K562 (cell line): ENCODE measurements around the gene WDR13. TPM values are rescaled to one million over a fixed set of nuclear protein-coding genes. Genes with fewer than 3 reads are reported as not detected.

Experiments used
- ATAC-seq: fragments of 200-7000 bp; cut with Tn5 transposase; 3 replicates; pipeline ENCODE4 v1.9.1; 2020; ENCODE audit warnings: moderate library complexity
- BruUV-seq: library from RNA; stranded (reverse); fragments of 400-500 nt; replicated peaks from 2 replicates; lab custom pipeline; 2021; lab: Mats Ljungman, UMichigan
- CTCF ChIA-PET: fragments of 300-600 bp; formaldehyde crosslinking; extraction: SDS; loops from one replicate; lab custom pipeline; 2021; ENCODE audit warnings: low intra/inter-chr PET ratio; lab: Yijun Ruan, JAX
- POLR2A ChIA-PET: fragments of 300-600, 350-650 bp; sonication (Branson Sonifier 250); formaldehyde crosslinking; extraction: SDS; loops from one replicate; lab custom pipeline; 2021; ENCODE audit warnings: antibody characterized with exemption, inconsistent platforms; lab: Yijun Ruan, JAX
- DNase-seq, 4 experiments: peaks; one replicate each; pipeline versions ENCODE4 v3.0.0 to v3.0.0-alpha.2; 2011 to 2018; ENCODE audit warnings: low spot score in 3 of 4, mixed read lengths in 3 of 4; ENCODE audit errors: extremely low read depth in 1 of 4
- FAIRE-seq: peaks from 2 replicates; lab custom pipeline; 2011; peaks lifted over from hg19 to GRCh38; lab: Jason Lieb, UNC
- H2AFZ ChIP-seq: 2 replicates; pipeline ENCODE4 v1.6.0; 2011; ENCODE audit warnings: low read depth, low read length, control low read depth, inconsistent platforms
- H3K27ac ChIP-seq: fragments of 200-600 bp; 3 replicates; pipeline ENCODE4 v1.8.0; 2011; ENCODE audit warnings: low read depth, mild to moderate bottlenecking, control low read depth, inconsistent platforms, low read length, moderate library complexity, mixed read lengths; ENCODE audit errors: extremely low read depth
- H3K27me3 ChIP-seq, 2 experiments: fragments of 300-600 bp in 1 of 2; 2 replicates in 1 of 2; 3 replicates in 1 of 2; pipeline versions ENCODE4 v1.6.0 to v1.8.0; 2011; ENCODE audit warnings: inconsistent platforms in 2 of 2, low read length in 2 of 2, mild to moderate bottlenecking in 1 of 2, mixed read lengths in 1 of 2, moderate library complexity in 1 of 2; ENCODE audit not compliant: control insufficient read depth in 2 of 2, insufficient read depth in 2 of 2
- H3K36me3 ChIP-seq: fragments of 300-600 bp; 3 replicates; pipeline ENCODE4 v1.8.0; 2011; ENCODE audit warnings: mild to moderate bottlenecking, low read length, inconsistent platforms; ENCODE audit not compliant: control insufficient read depth, insufficient read depth
- H3K4me1 ChIP-seq, 2 experiments: fragments of 200-600 bp in 1 of 2; replicated peaks in 1 of 2; 2 replicates in 1 of 2; 3 replicates in 1 of 2; pipeline versions ENCODE4 v1.5.1 to v1.8.0; 2011; ENCODE audit warnings: inconsistent platforms in 2 of 2, low read length in 2 of 2, mild to moderate bottlenecking in 1 of 2, mixed read lengths in 1 of 2, moderate library complexity in 1 of 2; ENCODE audit not compliant: control insufficient read depth in 2 of 2, insufficient read depth in 2 of 2
- H3K4me2 ChIP-seq: 2 replicates; pipeline ENCODE4 v1.6.1; 2011; ENCODE audit warnings: low read length, control low read depth, inconsistent platforms, mixed read lengths; ENCODE audit not compliant: insufficient read depth
- H3K4me3 ChIP-seq: fragments of 200-600 bp; sonication (generic), shearing (Covaris generic); 2 replicates; pipeline ENCODE4 v1.5.1; 2016; ENCODE audit warnings: control low read depth, inconsistent platforms
- H3K79me2 ChIP-seq: fragments of 200-600 bp; 3 replicates; pipeline ENCODE4 v1.8.0; 2011; ENCODE audit warnings: low read length, inconsistent platforms; ENCODE audit not compliant: control insufficient read depth, insufficient read depth
- H3K9ac ChIP-seq, 2 experiments: 2 replicates each; pipeline versions ENCODE4 v1.6.0 to v1.6.1; 2011; ENCODE audit warnings: low read depth in 2 of 2, low read length in 2 of 2, control low read depth in 1 of 2, inconsistent platforms in 1 of 2, mild to moderate bottlenecking in 1 of 2, mixed read lengths in 1 of 2; ENCODE audit not compliant: insufficient read depth in 1 of 2
- H3K9me1 ChIP-seq: one replicate; pipeline ENCODE4 v1.6.0; 2011; ENCODE audit warnings: inconsistent platforms, mild to moderate bottlenecking, low read length, moderate library complexity; ENCODE audit not compliant: control insufficient read depth, insufficient read depth
- H3K9me3 ChIP-seq: replicated peaks from 2 replicates; pipeline ENCODE4 v1.5.1; 2011; ENCODE audit warnings: low read depth, low read length, inconsistent platforms; ENCODE audit not compliant: control insufficient read depth, insufficient read depth
- H4K20me1 ChIP-seq: replicated peaks from 2 replicates; pipeline ENCODE4 v1.6.1; 2011; ENCODE audit warnings: low read length, inconsistent platforms, mixed read lengths; ENCODE audit not compliant: control insufficient read depth, insufficient read depth
- ATF1 ChIP-seq, 2 experiments: fragments of 450-650 bp in 1 of 2; IDR thresholded peaks; 2 replicates each; pipeline ENCODE4 v1.6.1; 2016; ENCODE audit warnings: missing compliant biosample characterization in 1 of 2, missing genetic modification characterization in 1 of 2
- BCL6 ChIP-seq: fragments of 250-450 bp; sonication (Bioruptor Pico); IDR thresholded peaks from 2 replicates; pipeline ENCODE4 v1.4.0; 2020
- BCLAF1 ChIP-seq, 2 experiments: fragments of 450-650 bp in 1 of 2; IDR thresholded peaks; 2 replicates each; pipeline ENCODE4 v1.6.1; 2011 to 2017; ENCODE audit warnings: low read depth in 2 of 2, antibody characterized with exemption in 1 of 2, borderline replicate concordance in 1 of 2, low read length in 1 of 2, mild to moderate bottlenecking in 1 of 2, mixed read lengths in 1 of 2; ENCODE audit not compliant: control insufficient read depth in 1 of 2
- BMI1 ChIP-seq: fragments of 150-350 bp; IDR thresholded peaks from 2 replicates; pipeline ENCODE4 v1.6.1; 2014; ENCODE audit warnings: low read length
- BRCA1 ChIP-seq, 2 experiments: fragments of 450-650 bp in 1 of 2; sonication (generic) in 1 of 2; formaldehyde crosslinking in 1 of 2; IDR thresholded peaks; 2 replicates each; pipeline versions ENCODE4 v1.5.0 to v1.6.1; 2017 to 2020; ENCODE audit warnings: mild to moderate bottlenecking in 1 of 2, missing genetic modification reagents in 1 of 2
- FUS ChIP-seq: fragments of 200-400 bp; formaldehyde crosslinking; optimal IDR thresholded peaks from 2 replicates; pipeline ENCODE3; 2017; ENCODE audit warnings: low read depth, low read length
- MTA3 ChIP-seq: fragments of 450-650 bp; formaldehyde crosslinking; IDR thresholded peaks from 2 replicates; pipeline ENCODE4 v1.6.1; 2017; ENCODE audit warnings: mild to moderate bottlenecking, borderline replicate concordance
- NR2C1 ChIP-seq, 2 experiments: fragments of 450-650 bp; IDR thresholded peaks; 2 replicates each; pipeline ENCODE4 v1.6.1; 2017; ENCODE audit warnings: mild to moderate bottlenecking in 2 of 2, antibody characterized with exemption in 1 of 2, inconsistent platforms in 1 of 2, missing compliant biosample characterization in 1 of 2, missing genetic modification characterization in 1 of 2
- STAT6 ChIP-seq: sonication (generic); formaldehyde crosslinking; IDR thresholded peaks from 2 replicates; pipeline ENCODE4 v1.8.1; 2023; ENCODE audit warnings: mild to moderate bottlenecking, missing genetic modification reagents
- ZBTB12 ChIP-seq: fragments of 250-450 bp; sonication (Bioruptor Pico); IDR thresholded peaks from 2 replicates; pipeline ENCODE4 v1.4.0; 2020
- ZNF24 ChIP-seq: fragments of 450-650 bp; IDR thresholded peaks from 2 replicates; pipeline ENCODE4 v1.6.1; 2016
- ZNF589 ChIP-seq: fragments of 200-800 bp; sonication (Bioruptor generic); IDR thresholded peaks from 2 replicates; pipeline ENCODE4 v1.6.1; 2016; ENCODE audit warnings: low read depth, missing genetic modification characterization, missing compliant biosample characterization
- WGBS: fragments of 100-300 bp; shearing (Covaris generic); methylation state at CpG from one replicate; pipeline ENCODE4 v1.1.6; 2016; ENCODE audit warnings: low coverage, mixed read lengths; ENCODE audit not compliant: insufficient coverage; ENCODE audit errors: missing lambda C conversion rate; 5-methylcytosine and 5-hydroxymethylcytosine counted together
- in situ Hi-C: fragments of 300-500 bp; cut with MboI; formaldehyde crosslinking; loops from 4 replicates; pipeline ENCODE4 v1.15.0; 2018; ENCODE audit warnings: inconsistent platforms, mixed read lengths
- intact Hi-C: fragments of 100-400 bp; cut with micrococcal nuclease; formaldehyde crosslinking; loops from 2 replicates; pipeline ENCODE4 v1.14.2; 2022
- polyA plus RNA-seq, 8 experiments: library from polyadenylated mRNA; depleted of rRNA in 4 of 8; stranded (reverse) in 5 of 8; unstranded in 3 of 8; fragments of >200 nt; fragmentation: Nextera tagmentation in 2 of 8; fragmentation: Illumina TruSeq in 1 of 8; extraction: Ambion mirVana in 2 of 8; extraction: Trizol in 1 of 8; gene quantifications; 2 replicates each; pipeline versions ENCODE4 v1.2.1 to v1.2.3, GENCODE V29; 2011 to 2014; ENCODE audit warnings: inconsistent platforms in 1 of 8, missing spikeins in 1 of 8
- total RNA-seq, 7 experiments: library from RNA; depleted of rRNA in 6 of 7; stranded (reverse); fragments of >200 nt in 6 of 7; fragmentation: Illumina TruSeq in 2 of 7; extraction: Trizol in 2 of 7; gene quantifications; 2 replicates each; pipeline versions ENCODE4 v1.2.1 to v1.2.3, GENCODE V29; 2011 to 2021; ENCODE audit warnings: low replicate concordance in 1 of 7

WDR13 gene
- total and polyA plus RNA-seq, 9 of the 15 experiments (the other 6 are each of a cell fraction or from before 2014, with no cell fraction given), result 7.4 to 70.5 (median 31.4) TPM

GRCh38 chrX:48613502-48614160 lies 16.3 kb downstream of the WDR13 start:
- no peak for TF ChIP-seq NR2C1 (IDR thresholded peaks at IDR 0.05)
- TF ChIP-seq NR2C1 (tag; IDR thresholded peaks at IDR 0.05), result no peak
- no peak for TF ChIP-seq BMI1
- no peak for TF ChIP-seq ATF1 (CRISPR knock-in tag; IDR thresholded peaks at IDR 0.05)
- TF ChIP-seq ATF1 (tag; IDR thresholded peaks at IDR 0.05), result no peak
- no peak for TF ChIP-seq MTA3
- no peak for TF ChIP-seq ZNF589 (CRISPR knock-in tag)
- no peak for TF ChIP-seq FUS
- TF ChIP-seq ZNF24, result no peak
- no peak for TF ChIP-seq BCLAF1 (IDR thresholded peaks at IDR 0.05; ENCODE audit: borderline replicate concordance in 1 of 2, control insufficient read depth in 1 of 2, low read depth in 2 of 2, low read length in 1 of 2)
- TF ChIP-seq ZBTB12, result no peak
- TF ChIP-seq BRCA1 (IDR thresholded peaks at IDR 0.05), result no peak
- TF ChIP-seq BRCA1 (CRISPR knock-in tag; IDR thresholded peaks at IDR 0.05), result no peak
- TF ChIP-seq BCL6 (CRISPR knock-in tag), result no peak
- no peak for TF ChIP-seq STAT6 (CRISPR knock-in tag)
- FAIRE-seq (peak; percentile 69), ATAC-seq (no peak), DNase-seq (no peak)
- H3K9ac ChIP-seq, result no peak overlapping the region
- in situ Hi-C loops (no loop called here), intact Hi-C loops (no loop called here)
- no peaks in the 10 kb centered on the region for H3K79me2 ChIP-seq
- WGBS, result 54% methylated on average over 5 of the region's 6 CpGs
- H3K27ac ChIP-seq, result no peak overlapping the region
- peaks cover 4 to 13% of the 10 kb centered on the region in 2 experiments; a peak in 3 of 5 replicates for H3K4me1 ChIP-seq
- H2AFZ ChIP-seq, result no peak overlapping the region
- no peak overlapping the region for H3K4me2 ChIP-seq
- no peaks in the 10 kb centered on the region for H3K36me3 ChIP-seq
- BruUV-seq, result no TSS peak
- ChIA-PET POLR2A (no interaction called here), CTCF (no interaction called here)
- no peaks in the 10 kb centered on the region for H3K9me1 ChIP-seq
- no peaks in the 10 kb centered on the region for H3K9me3 ChIP-seq
- no peaks in the 10 kb centered on the region for H3K27me3 ChIP-seq
- H4K20me1 ChIP-seq, result no peaks in the 10 kb centered on the region
- no peak overlapping the region for H3K4me3 ChIP-seq
